BE2C (cell line): Measurements from ENCODE around the gene CLEC11A.
A peak's percentile ranks its signal among the peaks of the same experiment; 100 is the strongest.

Experiments used
- DNase-seq: peaks from one replicate; pipeline ENCODE4 v3.0.0-alpha.2; 2020
- H3K27me3 ChIP-seq: fragments of 250-450 bp; sonication (Bioruptor Pico); 2 replicates; pipeline ENCODE4 v1.5.1; 2020; ENCODE audit warnings: mild to moderate bottlenecking
- H3K36me3 ChIP-seq: fragments of 250-450 bp; sonication (Bioruptor Pico); 2 replicates; pipeline ENCODE4 v1.5.1; 2020; ENCODE audit warnings: mild to moderate bottlenecking
- H3K4me1 ChIP-seq: fragments of 250-450 bp; sonication (Bioruptor Pico); 2 replicates; pipeline ENCODE4 v1.5.1; 2020
- H3K4me3 ChIP-seq: 2 replicates; pipeline ENCODE4 v1.5.1; 2011; ENCODE audit warnings: low read depth, low read length
- H3K9me3 ChIP-seq: fragments of 250-450 bp; sonication (Bioruptor Pico); 2 replicates; pipeline ENCODE4 v1.5.1; 2020
- TF ChIP-seq, protein P1 (sequence below): IDR thresholded peaks from 2 replicates; pipeline ENCODE4 v1.5.1; 2012; ENCODE audit warnings: mild to moderate bottlenecking, low read depth, low read length

The CLEC11A gene

DNA sequence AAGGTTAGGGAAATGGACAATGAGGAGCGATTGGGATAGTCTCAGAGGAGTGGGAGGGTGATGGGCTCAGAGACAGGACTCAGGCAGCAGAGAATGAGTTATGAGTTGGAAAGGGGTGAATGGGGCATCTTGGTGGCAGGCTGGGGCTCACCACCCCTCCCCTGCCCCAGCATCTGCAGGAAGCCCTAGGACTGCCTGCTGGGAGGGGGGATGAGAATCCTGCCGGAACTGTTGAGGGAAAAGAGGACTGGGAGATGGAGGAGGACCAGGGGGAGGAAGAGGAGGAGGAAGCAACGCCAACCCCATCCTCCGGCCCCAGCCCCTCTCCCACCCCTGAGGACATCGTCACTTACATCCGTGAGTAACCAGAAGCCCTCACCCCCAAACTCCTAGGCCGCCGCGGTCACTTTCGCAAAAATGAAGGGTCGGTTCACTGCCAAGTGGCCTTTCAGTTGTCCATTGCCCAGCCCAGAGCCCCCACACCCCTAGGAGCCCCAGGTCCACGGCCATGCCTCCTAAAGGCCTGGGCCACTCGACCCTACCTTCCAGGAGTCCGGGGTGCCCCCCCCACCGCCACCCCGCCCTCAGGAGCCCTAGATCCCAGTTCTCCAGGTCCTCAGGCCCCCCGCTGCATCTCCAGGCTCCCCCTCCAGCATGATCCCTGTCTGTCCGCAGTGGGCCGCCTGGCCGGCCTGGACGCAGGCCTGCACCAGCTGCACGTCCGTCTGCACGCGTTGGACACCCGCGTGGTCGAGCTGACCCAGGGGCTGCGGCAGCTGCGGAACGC is 764 bp downstream of the CLEC11A start:
- Histone ChIP-seq H3K27me3 (no peaks in the 10 kb centered on the region), H3K4me1 (peaks cover 3% of the 10 kb centered on the region), H3K4me3 (peak overlapping the region; percentile 71), H3K36me3 (no peaks in the 10 kb centered on the region; the same call in 1 of the 2 replicates), H3K9me3 (no peaks in the 10 kb centered on the region)
- TF ChIP-seq, protein P1, sequence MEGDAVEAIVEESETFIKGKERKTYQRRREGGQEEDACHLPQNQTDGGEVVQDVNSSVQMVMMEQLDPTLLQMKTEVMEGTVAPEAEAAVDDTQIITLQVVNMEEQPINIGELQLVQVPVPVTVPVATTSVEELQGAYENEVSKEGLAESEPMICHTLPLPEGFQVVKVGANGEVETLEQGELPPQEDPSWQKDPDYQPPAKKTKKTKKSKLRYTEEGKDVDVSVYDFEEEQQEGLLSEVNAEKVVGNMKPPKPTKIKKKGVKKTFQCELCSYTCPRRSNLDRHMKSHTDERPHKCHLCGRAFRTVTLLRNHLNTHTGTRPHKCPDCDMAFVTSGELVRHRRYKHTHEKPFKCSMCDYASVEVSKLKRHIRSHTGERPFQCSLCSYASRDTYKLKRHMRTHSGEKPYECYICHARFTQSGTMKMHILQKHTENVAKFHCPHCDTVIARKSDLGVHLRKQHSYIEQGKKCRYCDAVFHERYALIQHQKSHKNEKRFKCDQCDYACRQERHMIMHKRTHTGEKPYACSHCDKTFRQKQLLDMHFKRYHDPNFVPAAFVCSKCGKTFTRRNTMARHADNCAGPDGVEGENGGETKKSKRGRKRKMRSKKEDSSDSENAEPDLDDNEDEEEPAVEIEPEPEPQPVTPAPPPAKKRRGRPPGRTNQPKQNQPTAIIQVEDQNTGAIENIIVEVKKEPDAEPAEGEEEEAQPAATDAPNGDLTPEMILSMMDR, result no peak
- no peak for DNase-seq

DNA sequence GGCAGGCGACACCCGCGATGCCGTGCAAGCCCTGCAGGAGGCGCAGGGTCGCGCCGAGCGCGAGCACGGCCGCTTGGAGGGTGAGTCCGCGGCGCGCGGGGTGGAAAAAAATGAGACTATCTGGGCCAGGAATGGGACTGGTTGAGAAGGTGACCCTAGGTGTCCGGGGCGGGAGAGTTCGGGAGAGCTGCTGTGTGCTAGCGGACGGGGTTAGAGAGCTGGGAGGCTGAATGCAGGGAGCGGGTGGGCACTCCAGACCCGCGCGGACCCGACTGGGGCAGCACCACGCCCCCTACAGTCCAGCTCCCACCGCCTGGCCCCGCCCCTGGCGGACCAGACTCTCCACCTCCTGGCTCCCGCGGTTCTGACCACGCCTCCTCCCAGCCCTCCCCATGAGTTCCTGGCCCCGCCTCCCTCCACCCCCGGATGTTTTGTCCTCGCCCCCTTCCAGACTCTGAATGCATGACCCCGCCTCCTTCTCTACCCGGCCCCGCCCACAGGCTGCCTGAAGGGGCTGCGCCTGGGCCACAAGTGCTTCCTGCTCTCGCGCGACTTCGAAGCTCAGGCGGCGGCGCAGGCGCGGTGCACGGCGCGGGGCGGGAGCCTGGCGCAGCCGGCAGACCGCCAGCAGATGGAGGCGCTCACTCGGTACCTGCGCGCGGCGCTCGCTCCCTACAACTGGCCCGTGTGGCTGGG is 1.5 kb downstream of the CLEC11A start:
- no peaks in the 10 kb centered on the region; the same call in 1 of the 2 replicates for H3K36me3 ChIP-seq
- TF ChIP-seq, protein P1, result peak; percentile 85
- H3K4me3 ChIP-seq, result peak overlapping the region; percentile 76
- DNase-seq, result peak; percentile 100
- H3K4me1 ChIP-seq, result peaks cover 3% of the 10 kb centered on the region
- no peaks in the 10 kb centered on the region for H3K9me3 ChIP-seq
- no peaks in the 10 kb centered on the region for H3K27me3 ChIP-seq

DNA sequence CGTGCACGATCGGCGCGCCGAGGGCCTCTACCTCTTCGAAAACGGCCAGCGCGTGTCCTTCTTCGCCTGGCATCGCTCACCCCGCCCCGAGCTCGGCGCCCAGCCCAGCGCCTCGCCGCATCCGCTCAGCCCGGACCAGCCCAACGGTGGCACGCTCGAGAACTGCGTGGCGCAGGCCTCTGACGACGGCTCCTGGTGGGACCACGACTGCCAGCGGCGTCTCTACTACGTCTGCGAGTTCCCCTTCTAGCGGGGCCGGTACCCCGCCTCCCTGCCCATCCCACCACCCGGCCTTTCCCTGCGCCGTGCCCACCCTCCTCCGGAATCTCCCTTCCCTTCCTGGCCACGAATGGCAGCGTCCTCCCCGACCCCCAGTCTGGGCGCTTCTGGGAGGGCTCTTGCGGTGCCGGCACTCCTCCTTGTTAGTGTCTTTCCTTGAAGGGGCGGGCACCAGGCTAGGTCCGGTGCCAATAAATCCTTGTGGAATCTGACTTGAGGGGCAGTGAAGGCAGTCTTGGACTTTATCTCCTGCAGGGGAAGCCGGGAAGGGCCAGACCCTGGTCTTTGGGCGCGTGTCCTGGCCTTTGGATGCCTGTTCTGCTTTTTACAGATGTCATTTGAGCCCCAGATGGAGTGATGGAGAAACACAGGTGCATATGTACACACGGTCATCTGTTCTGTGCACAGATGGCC is 2.2 kb downstream of the CLEC11A start:
- DNase-seq, result no peak
- H3K27me3 ChIP-seq, result no peaks in the 10 kb centered on the region
- H3K36me3 ChIP-seq, result no peaks in the 10 kb centered on the region; the same call in 1 of the 2 replicates
- peak overlapping the region; percentile 76 for H3K4me3 ChIP-seq
- no peaks in the 10 kb centered on the region for H3K9me3 ChIP-seq
- peaks cover 3% of the 10 kb centered on the region for H3K4me1 ChIP-seq
- TF ChIP-seq, protein P1, result no peak

DNA sequence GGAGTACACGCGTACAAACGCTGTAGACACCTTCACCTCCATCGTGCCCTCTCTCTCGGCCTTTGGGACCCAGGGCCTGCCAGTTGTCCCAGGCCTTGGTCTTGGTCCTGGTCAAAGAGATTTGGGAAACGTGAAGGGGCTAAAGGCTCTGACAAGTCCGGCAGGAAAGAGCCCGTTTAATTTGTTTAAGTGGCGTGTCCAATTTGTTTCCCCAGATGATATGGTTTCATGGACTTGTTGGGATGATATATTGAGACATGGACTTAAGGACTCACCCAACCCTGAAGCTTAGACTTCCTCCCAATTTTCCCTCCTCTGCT is 2.7 kb downstream of the CLEC11A start:
- no peaks in the 10 kb centered on the region; the same call in 1 of the 2 replicates for H3K36me3 ChIP-seq
- DNase-seq, result no peak
- H3K27me3 ChIP-seq, result no peaks in the 10 kb centered on the region
- H3K9me3 ChIP-seq, result no peaks in the 10 kb centered on the region
- peak overlapping the region; percentile 76 for H3K4me3 ChIP-seq
- TF ChIP-seq, protein P1, result no peak
- H3K4me1 ChIP-seq, result peaks cover 3% of the 10 kb centered on the region

DNA sequence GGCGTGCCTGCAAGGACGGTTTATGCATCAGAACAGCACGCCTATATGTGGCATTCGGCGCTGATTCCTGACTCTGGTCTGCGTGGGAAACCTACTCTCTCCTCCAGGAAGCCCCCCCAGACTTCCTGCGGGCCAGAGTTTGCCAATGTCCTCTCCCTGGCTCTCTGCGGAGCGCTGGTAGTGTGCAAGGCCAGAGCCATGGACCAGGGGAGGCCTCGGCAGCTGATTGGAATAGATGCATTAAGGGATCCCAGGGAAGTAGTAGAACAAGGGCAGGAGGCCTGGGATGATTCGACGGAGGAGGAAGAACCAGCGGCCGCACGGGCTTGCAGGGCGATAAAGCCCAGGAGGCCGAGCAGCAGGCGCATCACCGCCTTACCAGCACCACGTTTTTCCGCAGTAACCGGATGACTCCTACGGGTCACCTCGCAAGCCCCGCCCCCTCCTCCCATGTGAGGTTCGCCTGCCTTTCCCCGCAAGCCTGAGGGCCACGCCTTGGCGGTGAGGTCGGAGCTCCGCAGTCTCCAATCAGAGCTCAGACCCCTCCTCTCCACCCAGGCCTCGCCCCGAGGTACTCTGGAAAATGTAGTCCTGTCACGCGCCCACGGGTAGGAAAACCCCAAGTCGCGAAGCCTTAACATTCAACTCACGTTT is 5.0 kb downstream of the CLEC11A start:
- H3K27me3 ChIP-seq, result peaks cover 8% of the 10 kb centered on the region
- peak; percentile 97 for DNase-seq
- peak overlapping the region; percentile 37 for H3K4me3 ChIP-seq
- H3K9me3 ChIP-seq, result no peaks in the 10 kb centered on the region
- peaks cover 3% of the 10 kb centered on the region for H3K4me1 ChIP-seq
- TF ChIP-seq, protein P1, result no peak
- H3K36me3 ChIP-seq, result no peaks in the 10 kb centered on the region; the same call in 1 of the 2 replicates
